Nephron (organoid): ENCODE results near the gene RTBDN.

Source experiments
- H3K27ac Mint-ChIP-seq, 3 experiments: 2 replicates each; pipeline ENCODE4 v1.8.0; 2020; ENCODE audit warnings: mixed read lengths in 3 of 3, mild to moderate bottlenecking in 2 of 3, moderate library complexity in 1 of 3
- H3K27me3 Mint-ChIP-seq: 2 replicates; pipeline ENCODE4 v1.8.0; 2021; ENCODE audit warnings: low read depth, mild to moderate bottlenecking, moderate library complexity, mixed read lengths
- H3K36me3 Mint-ChIP-seq: 2 replicates; pipeline ENCODE4 v1.8.0; 2020; ENCODE audit warnings: low read depth, mixed read lengths
- H3K4me1 Mint-ChIP-seq: 2 replicates; pipeline ENCODE4 v1.8.0; 2020; ENCODE audit warnings: mixed read lengths
- H3K4me3 Mint-ChIP-seq, 3 experiments: 2 replicates each; pipeline ENCODE4 v1.8.0; 2020; ENCODE audit warnings: mild to moderate bottlenecking in 3 of 3, mixed read lengths in 3 of 3, moderate library complexity in 2 of 3
- H3K9me3 Mint-ChIP-seq: 2 replicates; pipeline ENCODE4 v1.8.0; 2020; ENCODE audit warnings: mixed read lengths
- CTCF ChIP-seq, 3 experiments: fragments of 200-600 bp; sonication (generic); IDR thresholded peaks; one replicate each; pipeline ENCODE4 v1.5.0; 2021; ENCODE audit warnings: antibody characterized with exemption in 3 of 3; ENCODE audit not compliant: unreplicated experiment in 3 of 3

Gene RTBDN

GRCh38 chr19:12785431-12786031 is 48.8 kb downstream of the RTBDN start:
- TF ChIP-seq CTCF (IDR thresholded peaks at IDR 0.05; ENCODE audit: unreplicated experiment in 3 of 3): no peak
- H3K27ac Mint-ChIP-seq: no peak overlapping the region
- no peaks in the 10 kb centered on the region for H3K9me3 Mint-ChIP-seq
- no peak overlapping the region for H3K4me3 Mint-ChIP-seq
- peaks cover 29% of the 10 kb centered on the region for H3K4me1 Mint-ChIP-seq
- no peaks in the 10 kb centered on the region for H3K36me3 Mint-ChIP-seq
- no peaks in the 10 kb centered on the region for H3K27me3 Mint-ChIP-seq

GRCh38 chr19:12784871-12785430 is 49.4 kb downstream of the RTBDN start:
- no peaks in the 10 kb centered on the region for H3K27me3 Mint-ChIP-seq
- peaks cover 25% of the 10 kb centered on the region for H3K4me1 Mint-ChIP-seq

GRCh38 chr19:12784394-12784870 is 49.9 kb downstream of the RTBDN start:
- Mint-ChIP-seq H3K27me3 (no peaks in the 10 kb centered on the region), H3K36me3 (no peaks in the 10 kb centered on the region), H3K4me1 (peaks cover 28% of the 10 kb centered on the region), H3K27ac (no peak overlapping the region), H3K9me3 (no peaks in the 10 kb centered on the region), H3K4me3 (no peak overlapping the region)
- TF ChIP-seq CTCF (IDR thresholded peaks at IDR 0.05; ENCODE audit: unreplicated experiment in 3 of 3): no peak

More at GRCh38 chr19:12784871-12785430, 49.4 kb downstream of the RTBDN start:
- Mint-ChIP-seq H3K27ac (no peak overlapping the region), H3K9me3 (no peaks in the 10 kb centered on the region), H3K36me3 (no peaks in the 10 kb centered on the region), H3K4me3 (no peak overlapping the region)
- no peak for TF ChIP-seq CTCF (IDR thresholded peaks at IDR 0.05; ENCODE audit: unreplicated experiment in 3 of 3)

- Mint-ChIP-seq H3K4me1 (peaks cover 29% of the 10 kb centered on the region), H3K36me3 (no peaks in the 10 kb centered on the region), H3K27me3 (no peaks in the 10 kb centered on the region), H3K27ac (peak overlapping the region in 1 of 3 experiments; percentile 85), H3K4me3 (peak overlapping the region; percentile 73 to 83 (median 81)), H3K9me3 (no peaks in the 10 kb centered on the region)
- TF ChIP-seq CTCF (IDR thresholded peaks at IDR 0.05; ENCODE audit: unreplicated experiment in 3 of 3): no peak
These were observed 50.5 kb downstream of the RTBDN start for GRCh38 chr19:12783849-12784393.

DNA sequence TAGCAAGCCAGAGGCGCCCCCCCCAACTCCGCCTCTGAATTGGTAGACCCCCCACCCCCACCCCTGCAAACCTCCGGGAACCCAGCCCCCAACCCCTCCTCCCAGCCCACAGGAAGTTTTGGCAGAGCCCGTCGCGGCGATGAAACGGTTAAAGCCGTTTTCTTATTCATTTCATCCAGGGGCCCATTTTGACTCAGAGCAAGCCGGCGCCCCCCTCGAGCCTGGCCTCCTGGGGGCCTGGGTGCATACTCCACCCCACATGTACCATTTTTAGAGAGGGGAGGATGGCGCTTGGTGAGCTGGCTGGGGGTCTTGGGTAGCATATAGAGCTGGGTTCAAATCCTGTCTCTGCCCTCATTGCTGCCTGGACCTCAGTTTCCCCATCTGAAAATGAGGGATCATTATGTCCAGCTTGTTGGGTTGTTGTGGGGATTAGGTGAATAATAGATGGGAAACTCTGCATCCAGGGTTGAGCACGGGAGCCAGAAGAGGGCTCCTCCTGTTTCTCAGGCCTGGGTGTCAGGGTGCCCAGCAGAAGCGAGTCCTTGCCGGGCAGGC is 51.0 kb downstream of the RTBDN start:
- Mint-ChIP-seq H3K4me3 (peak overlapping the region; percentile 73 to 83 (median 81)), H3K27me3 (no peaks in the 10 kb centered on the region), H3K4me1 (peaks cover 29% of the 10 kb centered on the region), H3K36me3 (no peaks in the 10 kb centered on the region), H3K9me3 (no peaks in the 10 kb centered on the region), H3K27ac (peak overlapping the region in 1 of 3 experiments; percentile 85)
- no peak for TF ChIP-seq CTCF (IDR thresholded peaks at IDR 0.05; ENCODE audit: unreplicated experiment in 3 of 3)
